IMR-90 (cell line): ENCODE results near the gene RAB11FIP3. TPM values are rescaled to one million over a fixed set of nuclear protein-coding genes. Genes with fewer than 3 reads are reported as not detected.

Source experiments
- microRNA-seq, 2 experiments: library from miRNA; stranded (forward) in 1 of 2; unstranded in 1 of 2; fragments of 10-50 nt in 1 of 2; fragments of <30 nt in 1 of 2; gene quantifications in 1 of 2; microRNA quantifications in 1 of 2; one replicate each; pipeline versions ENCODE3 to v1.1.0; 2013 to 2020; ENCODE audit not compliant: insufficient read depth in 1 of 2, insufficient read length in 1 of 2, unreplicated experiment in 1 of 2
- polyA plus RNA-seq, 3 experiments: library from polyadenylated mRNA; depleted of rRNA; stranded (reverse); fragments of >200 nt; gene quantifications; 2 replicates each; pipeline ENCODE4 v1.2.3, GENCODE V29; 2012; ENCODE audit warnings: low replicate concordance in 1 of 3
- small RNA-seq, 5 experiments: library from RNA; depleted of rRNA; stranded (forward); fragments of <200 nt; gene quantifications; one replicate each; pipeline ENCODE3, GENCODE V24; 2012
- total RNA-seq: library from RNA; depleted of rRNA; stranded (reverse); fragments of >200 nt; gene quantifications from 2 replicates; pipeline ENCODE4 v1.2.3, GENCODE V29; 2012; rRNA removed
- TF ChIP-seq, protein P1 (sequence below): conservative IDR thresholded peaks from 2 replicates; pipeline ENCODE4 v1.5.1; 2012; ENCODE audit warnings: mild to moderate bottlenecking, low read depth, low read length, improper control_type of control experiment

RAB11FIP3 gene
- total and polyA plus RNA-seq, 2 of the 4 experiments (the other 2 are of a cell fraction), result 7.5 to 22.5 TPM

DNA sequence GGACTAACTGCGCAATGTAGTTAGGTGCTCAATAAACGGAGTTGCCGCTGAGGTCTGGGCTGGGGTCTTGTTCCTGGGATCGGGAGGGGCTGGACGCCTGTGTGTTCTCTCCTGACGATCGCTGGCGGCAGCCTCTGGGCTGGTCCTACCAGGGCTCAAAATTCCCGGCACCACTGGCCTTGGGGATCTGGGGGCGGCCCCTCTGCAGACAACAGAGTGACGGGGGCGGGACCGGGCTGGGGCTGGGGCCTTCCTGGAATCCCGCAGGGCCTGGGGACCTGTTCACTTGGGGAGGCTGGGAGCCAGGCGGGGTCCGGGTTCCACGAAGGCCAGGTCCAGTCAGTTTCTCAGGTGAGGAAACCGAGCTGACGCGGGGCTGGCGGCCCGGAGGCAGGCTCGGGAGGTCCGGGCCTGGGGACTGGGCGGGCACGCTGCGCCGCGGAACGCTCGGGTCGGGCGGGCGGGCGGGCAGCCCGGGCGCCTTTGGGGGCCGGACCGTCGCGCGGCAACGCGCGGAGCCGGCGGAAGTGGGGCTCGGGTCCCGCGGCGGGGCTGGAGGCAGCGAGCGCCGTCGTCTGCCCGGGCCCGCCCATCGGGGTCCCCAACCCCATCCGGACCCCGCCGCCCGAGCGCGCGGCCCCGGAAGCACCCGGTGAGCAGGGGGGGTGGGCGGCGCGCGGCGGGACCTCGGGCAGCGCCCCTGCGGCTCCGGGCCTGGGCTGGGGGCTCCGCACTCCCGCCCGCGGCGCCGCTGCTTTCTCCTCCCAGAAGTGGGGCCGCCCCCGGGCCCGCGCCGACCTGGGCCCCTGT, 144.2 kb downstream of the RAB11FIP3 start, which contains the start of gene PIGQ (continued):
- TF ChIP-seq, protein P1, sequence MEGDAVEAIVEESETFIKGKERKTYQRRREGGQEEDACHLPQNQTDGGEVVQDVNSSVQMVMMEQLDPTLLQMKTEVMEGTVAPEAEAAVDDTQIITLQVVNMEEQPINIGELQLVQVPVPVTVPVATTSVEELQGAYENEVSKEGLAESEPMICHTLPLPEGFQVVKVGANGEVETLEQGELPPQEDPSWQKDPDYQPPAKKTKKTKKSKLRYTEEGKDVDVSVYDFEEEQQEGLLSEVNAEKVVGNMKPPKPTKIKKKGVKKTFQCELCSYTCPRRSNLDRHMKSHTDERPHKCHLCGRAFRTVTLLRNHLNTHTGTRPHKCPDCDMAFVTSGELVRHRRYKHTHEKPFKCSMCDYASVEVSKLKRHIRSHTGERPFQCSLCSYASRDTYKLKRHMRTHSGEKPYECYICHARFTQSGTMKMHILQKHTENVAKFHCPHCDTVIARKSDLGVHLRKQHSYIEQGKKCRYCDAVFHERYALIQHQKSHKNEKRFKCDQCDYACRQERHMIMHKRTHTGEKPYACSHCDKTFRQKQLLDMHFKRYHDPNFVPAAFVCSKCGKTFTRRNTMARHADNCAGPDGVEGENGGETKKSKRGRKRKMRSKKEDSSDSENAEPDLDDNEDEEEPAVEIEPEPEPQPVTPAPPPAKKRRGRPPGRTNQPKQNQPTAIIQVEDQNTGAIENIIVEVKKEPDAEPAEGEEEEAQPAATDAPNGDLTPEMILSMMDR, result no peak

Small RNA genes within 50 kb of the gene (microRNA-seq; reads per million reads assigned to microRNA genes)
- gene MIR3176 (ENCODE audit: insufficient read depth in 1 of 2, insufficient read length in 1 of 2, unreplicated experiment in 1 of 2) (14.2 to 119 reads per million in 2 experiments), gene MIR5587 (ENCODE audit: insufficient read depth in 1 of 2, insufficient read length in 1 of 2, unreplicated experiment in 1 of 2) (0.73 to 1.0 reads per million in 2 experiments), gene RF00019 (ENCODE audit: insufficient read depth, insufficient read length) (not detected), gene Z98883.1 (ENCODE audit: insufficient read depth, insufficient read length) (not detected)

Small RNA genes within 50 kb of the gene (small RNA-seq; reads per million reads assigned to genes)
- 0 to 1.2 (median 0.76) reads per million in 5 experiments for gene MIR3176
- 0 to 0.73 (median 0) reads per million in 5 experiments for gene MIR5587
- gene RF00019, result 0 reads per million in 5 experiments
- gene Z98883.1, result 0 reads per million in 5 experiments

Other genes starting within 250 kb of the RAB11FIP3 start
- not detected in 2 replicates for gene HBA1, start 249.0 kb upstream of the RAB11FIP3 start, total RNA-seq
- gene HBA1, start 249.0 kb upstream of the RAB11FIP3 start, polyA plus RNA-seq (2012; rRNA removed), result 0.21 TPM in 1 of 2 replicates, not detected in the other
- gene HBQ1, start 245.2 kb upstream of the RAB11FIP3 start, total RNA-seq, result not detected in 2 replicates
- 0.92 and 1.7 TPM in 2 replicates for gene HBQ1, start 245.2 kb upstream of the RAB11FIP3 start, polyA plus RNA-seq (2012; rRNA removed)
- gene LUC7L, start 196.2 kb upstream of the RAB11FIP3 start, total RNA-seq, result 21.5 and 33.3 TPM in 2 replicates
- gene LUC7L, start 196.2 kb upstream of the RAB11FIP3 start, polyA plus RNA-seq (2012; rRNA removed), result 52.8 and 55.6 TPM in 2 replicates
- gene FAM234A, start 190.8 kb upstream of the RAB11FIP3 start, total RNA-seq, result 27.5 and 30.3 TPM in 2 replicates
- 60.5 and 64.2 TPM in 2 replicates for gene FAM234A, start 190.8 kb upstream of the RAB11FIP3 start, polyA plus RNA-seq (2012; rRNA removed)
- under 0.01 TPM in 2 replicates for gene RGS11, start 149.7 kb upstream of the RAB11FIP3 start, total RNA-seq
- 0.48 and 0.49 TPM in 2 replicates for gene RGS11, start 149.7 kb upstream of the RAB11FIP3 start, polyA plus RNA-seq (2012; rRNA removed)
- 0.36 TPM in 1 of 2 replicates, not detected in the other for gene ARHGDIG, start 145.1 kb upstream of the RAB11FIP3 start, total RNA-seq
- gene ARHGDIG, start 145.1 kb upstream of the RAB11FIP3 start, polyA plus RNA-seq (2012; rRNA removed), result 0.16 and 0.24 TPM in 2 replicates
- gene PDIA2, start 142.5 kb upstream of the RAB11FIP3 start, total RNA-seq, result 0.28 TPM in 1 of 2 replicates, not detected in the other
- 0.17 and 0.32 TPM in 2 replicates for gene PDIA2, start 142.5 kb upstream of the RAB11FIP3 start, polyA plus RNA-seq (2012; rRNA removed)
- gene AXIN1, start 72.9 kb upstream of the RAB11FIP3 start, total RNA-seq, result 10.9 and 11.9 TPM in 2 replicates
- gene AXIN1, start 72.9 kb upstream of the RAB11FIP3 start, polyA plus RNA-seq (2012; rRNA removed), result 14.2 and 15.1 TPM in 2 replicates
- 104 and 106 TPM in 2 replicates for gene MRPL28, start 55.1 kb upstream of the RAB11FIP3 start, total RNA-seq
- gene MRPL28, start 55.1 kb upstream of the RAB11FIP3 start, polyA plus RNA-seq (2012; rRNA removed), result 181 and 255 TPM in 2 replicates
- gene PGAP6, start 43.7 kb upstream of the RAB11FIP3 start, total RNA-seq, result 49.1 and 56.1 TPM in 2 replicates
- 124 and 125 TPM in 2 replicates for gene PGAP6, start 43.7 kb upstream of the RAB11FIP3 start, polyA plus RNA-seq (2012; rRNA removed)
- 123 and 124 TPM in 2 replicates for gene NME4, start 28.4 kb upstream of the RAB11FIP3 start, total RNA-seq
- 288 and 406 TPM in 2 replicates for gene NME4, start 28.4 kb upstream of the RAB11FIP3 start, polyA plus RNA-seq (2012; rRNA removed)
- gene DECR2, start 23.8 kb upstream of the RAB11FIP3 start, total RNA-seq, result 3.9 TPM in 2 replicates
- gene DECR2, start 23.8 kb upstream of the RAB11FIP3 start, polyA plus RNA-seq (2012; rRNA removed), result 26.7 and 29.6 TPM in 2 replicates
- 9.3 and 11.4 TPM in 2 replicates for gene CAPN15, start 102.1 kb downstream of the RAB11FIP3 start, total RNA-seq
- 24.3 and 36.0 TPM in 2 replicates for gene CAPN15, start 102.1 kb downstream of the RAB11FIP3 start, polyA plus RNA-seq (2012; rRNA removed)
- gene PRR35, start 134.7 kb downstream of the RAB11FIP3 start, total RNA-seq, result not detected in 2 replicates
- not detected in 2 replicates for gene PRR35, start 134.7 kb downstream of the RAB11FIP3 start, polyA plus RNA-seq (2012; rRNA removed)
- 0.56 and 0.72 TPM in 2 replicates for gene NHLRC4, start 141.4 kb downstream of the RAB11FIP3 start, total RNA-seq
- gene NHLRC4, start 141.4 kb downstream of the RAB11FIP3 start, polyA plus RNA-seq (2012; rRNA removed), result 0.65 and 0.84 TPM in 2 replicates
- 5.9 and 7.2 TPM in 2 replicates for gene PIGQ, start 144.3 kb downstream of the RAB11FIP3 start, total RNA-seq
- gene PIGQ, start 144.3 kb downstream of the RAB11FIP3 start, polyA plus RNA-seq (2012; rRNA removed), result 36.8 and 40.5 TPM in 2 replicates
- 6.8 and 6.9 TPM in 2 replicates for gene RAB40C, start 164.4 kb downstream of the RAB11FIP3 start, total RNA-seq
- gene RAB40C, start 164.4 kb downstream of the RAB11FIP3 start, polyA plus RNA-seq (2012; rRNA removed), result 13.7 and 15.3 TPM in 2 replicates
- gene WFIKKN1, start 205.3 kb downstream of the RAB11FIP3 start, total RNA-seq, result not detected in 2 replicates
- 0.10 and 0.23 TPM in 2 replicates for gene WFIKKN1, start 205.3 kb downstream of the RAB11FIP3 start, polyA plus RNA-seq (2012; rRNA removed)
- gene METTL26, start 210.7 kb downstream of the RAB11FIP3 start, total RNA-seq, result 40.8 and 46.8 TPM in 2 replicates
- 128 and 184 TPM in 2 replicates for gene METTL26, start 210.7 kb downstream of the RAB11FIP3 start, polyA plus RNA-seq (2012; rRNA removed)
- gene MCRIP2, start 216.2 kb downstream of the RAB11FIP3 start, total RNA-seq, result 6.3 and 8.6 TPM in 2 replicates
- gene MCRIP2, start 216.2 kb downstream of the RAB11FIP3 start, polyA plus RNA-seq (2012; rRNA removed), result 19.6 and 27.9 TPM in 2 replicates
- gene WDR90, start 223.7 kb downstream of the RAB11FIP3 start, total RNA-seq, result 1.4 and 1.7 TPM in 2 replicates
- 18.7 and 21.7 TPM in 2 replicates for gene WDR90, start 223.7 kb downstream of the RAB11FIP3 start, polyA plus RNA-seq (2012; rRNA removed)
- gene RHOT2, start 242.5 kb downstream of the RAB11FIP3 start, total RNA-seq, result 20.0 and 20.3 TPM in 2 replicates
- 181 and 228 TPM in 2 replicates for gene RHOT2, start 242.5 kb downstream of the RAB11FIP3 start, polyA plus RNA-seq (2012; rRNA removed)